GM12801 (cell line): ENCODE measurements around the gene ADAMTS4.

Experiments used
- CTCF ChIP-seq: IDR thresholded peaks from one replicate; pipeline ENCODE4 v1.5.1; 2011; ENCODE audit warnings: control low read depth; ENCODE audit not compliant: insufficient read length; ENCODE audit errors: extremely low read depth

ADAMTS4 gene

GRCh38 chr1:161190962-161191521 lies 7.8 kb downstream of the ADAMTS4 start:
- no peak for TF ChIP-seq CTCF

- TF ChIP-seq CTCF = no peak
Observed at GRCh38 chr1:161189036-161189435, 9.8 kb downstream of the ADAMTS4 start.

- TF ChIP-seq CTCF = no peak
Observed at GRCh38 chr1:161188381-161188780, 10.5 kb downstream of the ADAMTS4 start.

- TF ChIP-seq CTCF = no peak
Observed at GRCh38 chr1:161187311-161187710, 11.5 kb downstream of the ADAMTS4 start.

GRCh38 chr1:161185732-161186311 lies 13.0 kb downstream of the ADAMTS4 start:
- TF ChIP-seq CTCF = no peak

- no peak for TF ChIP-seq CTCF
Observed at GRCh38 chr1:161185282-161185682, 13.6 kb downstream of the ADAMTS4 start.

- no peak for TF ChIP-seq CTCF
Observed at GRCh38 chr1:161182214-161182613, 16.6 kb downstream of the ADAMTS4 start.

- TF ChIP-seq CTCF = no peak
Observed at GRCh38 chr1:161180639-161181038, 18.2 kb downstream of the ADAMTS4 start.
